Common myeloid progenitor, CD34-positive (primary cell): Measurements from ENCODE around the gene BTG2.

Experiments
- CTCF ChIA-PET: fragments of 350-600 bp; sonication (Branson Sonifier 250); formaldehyde crosslinking; loops from one replicate; lab custom pipeline; 2021; ENCODE audit warnings: antibody characterized with exemption; lab: Charles Lee
- POLR2A ChIA-PET: fragments of 350-600 bp; sonication (Branson Sonifier 250); formaldehyde crosslinking; loops from one replicate; lab custom pipeline; 2021; ENCODE audit warnings: antibody characterized with exemption; lab: Charles Lee
- DNase-seq, 3 donors: peaks; one replicate each; pipeline versions ENCODE4 v3.0.0 to v3.0.0-alpha.2; 2013
- H3K27ac ChIP-seq, 2 experiments: 1 replicate in 1 of 2; 2 replicates in 1 of 2; pipeline ENCODE4 v1.7.0; 2013; ENCODE audit warnings: inconsistent platforms in 2 of 2, low read length in 2 of 2, mild to moderate bottlenecking in 2 of 2, low read depth in 1 of 2, moderate library complexity in 1 of 2; ENCODE audit not compliant: severe bottlenecking in 2 of 2, insufficient read depth in 1 of 2, poor library complexity in 1 of 2
- H3K27me3 ChIP-seq, 5 experiments: replicated peaks in 2 of 5; 1 replicate in 3 of 5; 2 replicates in 2 of 5; pipeline versions ENCODE4 v1.6.1 to v1.7.0; 2013; ENCODE audit warnings: low read length in 4 of 5, mild to moderate bottlenecking in 2 of 5, moderate library complexity in 2 of 5, inconsistent platforms in 1 of 5; ENCODE audit not compliant: insufficient read depth in 5 of 5, control insufficient read depth in 4 of 5
- H3K36me3 ChIP-seq, 4 experiments: 1 replicate in 2 of 4; 2 replicates in 2 of 4; pipeline versions ENCODE4 v1.6.1 to v1.7.0; 2013; ENCODE audit warnings: low read length in 3 of 4, control low read depth in 1 of 4, mild to moderate bottlenecking in 1 of 4; ENCODE audit not compliant: control insufficient read depth in 4 of 4, insufficient read depth in 4 of 4
- H3K4me1 ChIP-seq, 4 experiments: 1 replicate in 3 of 4; 2 replicates in 1 of 4; pipeline versions ENCODE4 v1.6.1 to v1.7.1; 2013; ENCODE audit warnings: low read length in 3 of 4, mild to moderate bottlenecking in 3 of 4, control low read depth in 1 of 4, inconsistent platforms in 1 of 4, moderate library complexity in 1 of 4; ENCODE audit not compliant: control insufficient read depth in 4 of 4, insufficient read depth in 4 of 4; ENCODE audit errors: control extremely low read depth in 1 of 4
- H3K4me3 ChIP-seq, 7 experiments: 1 replicate in 4 of 7; 2 replicates in 3 of 7; pipeline versions ENCODE4 v1.5.1 to v1.7.0; 2013; ENCODE audit warnings: mild to moderate bottlenecking in 7 of 7, low read length in 6 of 7, moderate library complexity in 6 of 7, inconsistent platforms in 2 of 7, low read depth in 2 of 7, control low read depth in 1 of 7; ENCODE audit not compliant: insufficient read depth in 4 of 7, control insufficient read depth in 1 of 7; ENCODE audit errors: extremely low read depth in 1 of 7
- H3K9me3 ChIP-seq, 5 experiments: 1 replicate in 4 of 5; 2 replicates in 1 of 5; pipeline versions ENCODE4 v1.6.1 to v1.7.1; 2013; ENCODE audit warnings: low read length in 4 of 5, mild to moderate bottlenecking in 2 of 5, inconsistent platforms in 1 of 5, low read depth in 1 of 5, moderate library complexity in 1 of 5; ENCODE audit not compliant: control insufficient read depth in 4 of 5, insufficient read depth in 2 of 5; ENCODE audit errors: control extremely low read depth in 1 of 5
- WGBS: methylation state at CpG from one replicate; pipeline ENCODE4 v1.1.5; 2013; ENCODE audit not compliant: insufficient coverage; 5-methylcytosine and 5-hydroxymethylcytosine counted together

Gene BTG2

GRCh38 chr1:203306089-203306964 lies 1.0 kb downstream of the BTG2 start:
- H3K27me3 ChIP-seq = no peaks in the 10 kb centered on the region
- H3K4me3 ChIP-seq = peak overlapping the region; percentile 75 to 98 (median 89)
- POLR2A ChIA-PET = interaction anchor here (0.7 to 8.8 kb wide), 10 partner anchors 11 to 301 kb away, joined by 3 to 121 read pairs (median 22); no protein-coding TSS in a partner anchor
- peaks cover 23 to 73% (median 53%) of the 10 kb centered on the region in 4 experiments for H3K4me1 ChIP-seq
- H3K36me3 ChIP-seq = peaks cover 6 to 41% (median 9%) of the 10 kb centered on the region in 4 experiments
- H3K9me3 ChIP-seq = no peaks in the 10 kb centered on the region
- CTCF ChIA-PET = interaction anchor here (1.1 to 14.0 kb wide), 8 partner anchors 16 to 44 kb away, joined by 3 to 268 read pairs (median 95); partner anchors contain the start of gene FMOD
- under 1% methylated on average over 19 of the region's 22 CpGs for WGBS
- peak overlapping the region; percentile 80 to 91 for H3K27ac ChIP-seq
- peak in 2 of 3 donors; percentile 74 to 84 for DNase-seq

- Histone ChIP-seq H3K27me3 (no peaks in the 10 kb centered on the region), H3K4me3 (peak overlapping the region; percentile 40 to 98 (median 89)), H3K9me3 (no peaks in the 10 kb centered on the region), H3K27ac (peak overlapping the region; percentile 80 to 91), H3K4me1 (peaks cover 22 to 77% (median 58%) of the 10 kb centered on the region in 4 experiments), H3K36me3 (peaks cover 6 to 41% (median 9%) of the 10 kb centered on the region in 4 experiments)
- ChIA-PET POLR2A (interaction anchor here (1.2 to 8.8 kb wide), 7 partner anchors 10 to 34 kb away, joined by 3 to 121 read pairs (median 26); no protein-coding TSS in a partner anchor), CTCF (interaction anchor here (1.4 to 14.0 kb wide), 7 partner anchors 15 to 37 kb away, joined by 5 to 268 read pairs (median 134); no protein-coding TSS in a partner anchor)
- DNase-seq = no peak
- 37% methylated on average over 14 of the region's 21 CpGs for WGBS
Observed at GRCh38 chr1:203306965-203307541, 1.7 kb downstream of the BTG2 start.

DNA sequence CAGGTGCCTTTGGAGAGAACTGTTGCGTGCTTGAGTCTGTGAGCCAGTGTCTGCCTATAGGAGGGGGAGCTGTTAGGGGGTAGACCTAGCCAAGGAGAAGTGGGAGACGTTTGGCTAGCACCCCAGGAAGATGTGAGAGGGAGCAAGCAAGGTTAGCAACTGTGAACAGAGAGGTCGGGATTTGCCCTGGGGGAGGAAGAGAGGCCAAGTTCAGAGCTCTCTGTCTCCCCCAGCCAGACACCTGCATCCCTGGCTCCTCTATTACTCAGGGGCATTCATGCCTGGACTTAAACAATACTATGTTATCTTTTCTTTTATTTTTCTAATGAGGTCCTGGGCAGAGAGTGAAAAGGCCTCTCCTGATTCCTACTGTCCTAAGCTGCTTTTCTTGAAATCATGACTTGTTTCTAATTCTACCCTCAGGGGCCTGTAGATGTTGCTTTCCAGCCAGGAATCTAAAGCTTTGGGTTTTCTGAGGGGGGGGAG lies 2.4 kb downstream of the BTG2 start:
- WGBS = 35% methylated on average over 3 of the region's 3 CpGs
- CTCF ChIA-PET = interaction anchor here (1.4 to 14.0 kb wide), 7 partner anchors 15 to 38 kb away, joined by 5 to 268 read pairs (median 134); no protein-coding TSS in a partner anchor
- H3K4me1 ChIP-seq = peaks cover 22 to 75% (median 57%) of the 10 kb centered on the region in 4 experiments

DNA sequence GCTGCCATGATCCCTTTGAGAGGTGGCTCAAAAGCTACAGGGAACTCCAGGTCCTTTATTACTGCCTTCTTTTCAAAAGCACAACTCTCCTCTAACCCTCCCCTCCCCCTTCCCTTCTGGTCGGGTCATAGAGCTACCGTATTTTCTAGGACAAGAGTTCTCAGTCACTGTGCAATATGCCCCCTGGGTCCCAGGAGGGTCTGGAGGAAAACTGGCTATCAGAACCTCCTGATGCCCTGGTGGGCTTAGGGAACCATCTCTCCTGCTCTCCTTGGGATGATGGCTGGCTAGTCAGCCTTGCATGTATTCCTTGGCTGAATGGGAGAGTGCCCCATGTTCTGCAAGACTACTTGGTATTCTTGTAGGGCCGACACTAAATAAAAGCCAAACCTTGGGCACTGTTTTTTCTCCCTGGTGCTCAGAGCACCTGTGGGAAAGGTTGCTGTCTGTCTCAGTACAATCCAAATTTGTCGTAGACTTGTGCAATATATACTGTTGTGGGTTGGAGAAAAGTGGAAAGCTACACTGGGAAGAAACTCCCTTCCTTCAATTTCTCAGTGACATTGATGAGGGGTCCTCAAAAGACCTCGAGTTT lies 3.1 kb downstream of the BTG2 start:
- POLR2A ChIA-PET = interaction anchor here (1.2 to 8.8 kb wide), 7 partner anchors 8 to 36 kb away, joined by 6 to 121 read pairs (median 26); no protein-coding TSS in a partner anchor
- no peak for DNase-seq
- Histone ChIP-seq H3K4me3 (peak overlapping the region in 5 of 7 experiments; percentile 76 to 98 (median 93)), H3K36me3 (peaks cover 6 to 41% (median 9%) of the 10 kb centered on the region in 4 experiments), H3K27ac (peak overlapping the region in 1 of 2 experiments; percentile 91), H3K27me3 (no peaks in the 10 kb centered on the region), H3K9me3 (no peaks in the 10 kb centered on the region), H3K4me1 (peaks cover 20 to 75% (median 59%) of the 10 kb centered on the region in 4 experiments)
- 58% methylated on average over 4 of the region's 5 CpGs for WGBS
- CTCF ChIA-PET = interaction anchor here (1.1 to 14.0 kb wide), 8 partner anchors 9 to 38 kb away, joined by 4 to 268 read pairs (median 95); no protein-coding TSS in a partner anchor

More for the DNA sequence above, 2.4 kb downstream of the BTG2 start:
- Histone ChIP-seq H3K27ac (peak overlapping the region; percentile 40 to 91), H3K4me3 (peak overlapping the region; percentile 39 to 98 (median 89)), H3K36me3 (peaks cover 6 to 41% (median 9%) of the 10 kb centered on the region in 4 experiments), H3K27me3 (no peaks in the 10 kb centered on the region), H3K9me3 (no peaks in the 10 kb centered on the region)
- no peak for DNase-seq
- POLR2A ChIA-PET = interaction anchor here (3.5 to 8.8 kb wide), 5 partner anchors 9 to 35 kb away, joined by 26 to 121 read pairs (median 44); no protein-coding TSS in a partner anchor

DNA sequence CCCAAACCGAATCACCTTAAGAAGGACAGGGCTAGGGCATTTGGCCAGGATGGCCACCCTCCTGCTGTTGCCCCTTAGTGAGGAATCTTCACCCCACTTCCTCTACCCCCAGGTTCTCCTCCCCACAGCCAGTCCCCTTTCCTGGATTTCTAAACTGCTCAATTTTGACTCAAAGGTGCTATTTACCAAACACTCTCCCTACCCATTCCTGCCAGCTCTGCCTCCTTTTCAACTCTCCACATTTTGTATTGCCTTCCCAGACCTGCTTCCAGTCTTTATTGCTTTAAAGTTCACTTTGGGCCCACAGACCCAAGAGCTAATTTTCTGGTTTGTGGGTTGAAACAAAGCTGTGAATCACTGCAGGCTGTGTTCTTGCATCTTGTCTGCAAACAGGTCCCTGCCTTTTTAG lies 3.6 kb downstream of the BTG2 start:
- Histone ChIP-seq H3K27ac (peak overlapping the region in 1 of 2 experiments; percentile 91), H3K4me3 (peak overlapping the region in 5 of 7 experiments; percentile 16 to 98 (median 93))

More for the DNA sequence above, 3.6 kb downstream of the BTG2 start:
- POLR2A ChIA-PET = interaction anchor here (0.6 to 8.8 kb wide), 8 partner anchors 8 to 40 kb away, joined by 3 to 121 read pairs (median 16); no protein-coding TSS in a partner anchor
- DNase-seq = no peak
- peaks cover 6 to 41% (median 9%) of the 10 kb centered on the region in 4 experiments for H3K36me3 ChIP-seq
- CTCF ChIA-PET = interaction anchor here (1.1 to 14.0 kb wide), 8 partner anchors 9 to 39 kb away, joined by 4 to 268 read pairs (median 95); no protein-coding TSS in a partner anchor
- H3K4me1 ChIP-seq = peaks cover 20 to 74% (median 58%) of the 10 kb centered on the region in 4 experiments
- 100% methylated on average over 1 of the region's 1 CpG for WGBS
- H3K9me3 ChIP-seq = no peaks in the 10 kb centered on the region
- H3K27me3 ChIP-seq = no peaks in the 10 kb centered on the region
